KG1 (cell line): Measurements from ENCODE around the gene C17orf50.

ENCODE experiments used
- DNase-seq: peaks from one replicate; lab custom pipeline; 2025; lab: John Stamatoyannopoulos, UW

C17orf50 gene

DNA sequence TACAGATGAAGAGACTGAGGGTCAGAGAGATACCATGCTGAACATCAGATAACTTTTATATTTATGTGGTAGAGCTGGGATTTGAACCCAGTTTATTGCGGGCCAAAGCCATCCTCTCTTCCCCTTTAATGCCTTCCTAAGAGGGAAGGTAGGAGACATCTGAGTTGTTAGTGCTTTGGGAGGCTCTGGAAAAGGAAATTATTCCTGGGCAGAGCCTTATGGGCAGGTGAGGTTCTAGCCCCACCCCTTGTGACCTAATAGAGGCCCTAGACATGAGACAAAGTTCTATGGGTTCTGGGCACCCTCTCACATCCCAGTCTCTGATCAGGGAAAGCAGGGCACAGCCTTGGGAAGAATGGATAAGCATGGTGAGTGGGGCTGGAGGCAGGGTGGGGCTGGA lies at the start of gene C17orf50:
C17orf50 (plus strand) TSS at position 301 of the 400 bp plus-strand sequence; CDS start at position 356, 55 bp downstream.
- DNase-seq = no peak

DNA sequence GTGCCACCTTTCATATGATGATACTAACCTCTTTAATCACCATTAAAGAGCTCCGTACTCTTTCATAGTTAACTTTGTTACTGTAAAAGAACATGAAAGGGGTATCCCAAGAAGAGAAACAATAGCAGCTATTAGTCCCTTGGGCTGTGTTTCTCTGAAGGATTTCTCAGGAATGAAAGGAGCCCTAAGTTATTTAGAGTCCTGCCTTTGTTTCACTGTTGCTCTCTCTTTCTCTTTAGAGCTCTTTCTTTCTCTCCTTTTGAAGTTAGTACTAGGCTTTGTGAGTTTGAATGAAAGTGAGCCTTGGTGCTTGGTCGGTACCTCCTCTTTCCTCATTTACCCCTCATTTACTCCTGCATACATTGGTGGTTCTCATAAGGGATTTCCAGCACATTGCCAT lies 49.7 kb upstream of the C17orf50 start:
- no peak for DNase-seq

DNA sequence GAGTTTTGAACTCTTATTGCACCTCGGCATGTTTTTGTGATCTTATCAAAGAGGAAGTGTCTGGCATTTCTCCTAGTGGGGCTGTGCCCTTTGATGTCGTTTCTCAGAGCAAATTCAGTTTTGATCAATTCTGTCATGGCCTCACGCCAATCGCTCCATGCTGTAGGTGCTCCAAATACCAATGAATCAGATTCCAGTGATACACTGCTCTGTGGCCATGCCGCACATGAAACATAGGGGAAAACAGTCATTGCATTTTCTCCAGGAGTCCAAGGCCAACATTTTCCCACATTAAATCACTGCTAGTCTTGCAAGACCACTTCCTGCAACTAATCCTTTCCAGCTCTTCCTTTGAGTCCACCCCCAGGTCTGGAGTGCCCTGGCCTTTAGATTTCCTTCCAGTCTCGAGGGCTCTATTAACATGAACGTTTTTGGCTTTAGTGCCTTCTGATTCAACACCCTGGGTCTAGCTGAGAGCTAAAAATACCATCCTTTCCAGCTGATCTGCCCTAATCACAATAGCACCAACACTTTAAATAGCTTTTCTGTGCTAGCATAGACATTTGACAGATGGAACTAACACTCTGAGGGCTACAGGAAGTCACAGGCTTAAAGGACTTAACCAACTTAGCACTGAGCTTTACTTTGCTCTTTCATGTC lies 47.5 kb upstream of the C17orf50 start:
- no peak for DNase-seq

DNA sequence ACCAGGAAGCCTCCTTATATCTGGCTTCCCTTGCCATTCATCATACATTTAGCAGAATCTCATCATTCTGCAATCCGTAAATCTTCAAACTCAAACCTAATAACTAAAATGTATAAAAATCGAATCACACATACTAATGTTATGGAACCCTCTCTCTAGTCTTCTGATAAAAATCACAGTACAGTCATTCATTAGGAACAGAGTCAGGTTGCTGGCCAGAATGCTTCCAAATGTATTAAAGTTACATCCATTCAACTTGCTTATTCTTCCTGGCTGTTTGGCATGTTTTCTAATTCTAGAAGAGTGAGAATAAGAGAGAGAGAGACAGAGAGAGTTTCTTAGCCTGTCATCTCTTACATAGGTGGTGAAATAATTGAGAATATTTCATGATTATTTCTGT lies 45.7 kb upstream of the C17orf50 start:
- DNase-seq = no peak

DNA sequence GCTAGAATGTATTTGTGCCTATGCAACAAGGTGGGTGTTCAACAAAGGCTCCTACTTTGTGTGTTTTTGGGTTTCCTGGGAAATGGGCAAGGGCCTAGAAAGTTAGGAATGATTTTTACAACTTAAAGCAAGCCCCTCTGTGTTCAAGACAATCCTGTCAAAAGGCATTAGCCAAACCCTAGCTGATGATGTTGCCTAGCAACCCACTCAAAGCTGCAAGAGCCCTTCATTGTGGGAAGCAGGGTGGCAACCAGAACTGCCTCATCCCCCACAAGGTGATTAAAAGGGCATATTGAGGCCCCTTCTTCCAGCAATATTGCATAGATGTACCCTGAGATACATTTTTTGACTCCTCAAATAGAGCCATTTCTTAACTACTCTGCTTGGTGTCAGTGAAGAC lies 45.3 kb upstream of the C17orf50 start:
- DNase-seq = no peak

DNA sequence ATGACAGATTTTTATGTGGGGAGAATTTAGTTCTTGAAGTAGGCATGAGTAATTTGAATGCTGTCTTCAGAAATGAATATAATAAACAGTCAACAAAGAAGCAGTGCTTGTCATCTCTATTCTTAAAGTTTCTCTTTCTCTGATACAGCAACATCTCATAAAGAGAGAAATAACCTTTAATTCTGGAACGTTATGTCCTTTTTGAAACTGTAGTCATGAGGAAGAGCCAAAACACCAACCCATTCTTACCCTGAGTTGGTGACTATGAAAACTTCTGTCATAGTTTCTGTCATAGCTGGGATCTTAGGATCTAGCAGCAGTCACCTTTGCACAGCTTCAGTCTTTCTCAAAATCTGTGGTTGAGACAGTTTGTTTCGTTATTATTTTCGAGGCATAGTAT lies 44.5 kb upstream of the C17orf50 start:
- no peak for DNase-seq

DNA sequence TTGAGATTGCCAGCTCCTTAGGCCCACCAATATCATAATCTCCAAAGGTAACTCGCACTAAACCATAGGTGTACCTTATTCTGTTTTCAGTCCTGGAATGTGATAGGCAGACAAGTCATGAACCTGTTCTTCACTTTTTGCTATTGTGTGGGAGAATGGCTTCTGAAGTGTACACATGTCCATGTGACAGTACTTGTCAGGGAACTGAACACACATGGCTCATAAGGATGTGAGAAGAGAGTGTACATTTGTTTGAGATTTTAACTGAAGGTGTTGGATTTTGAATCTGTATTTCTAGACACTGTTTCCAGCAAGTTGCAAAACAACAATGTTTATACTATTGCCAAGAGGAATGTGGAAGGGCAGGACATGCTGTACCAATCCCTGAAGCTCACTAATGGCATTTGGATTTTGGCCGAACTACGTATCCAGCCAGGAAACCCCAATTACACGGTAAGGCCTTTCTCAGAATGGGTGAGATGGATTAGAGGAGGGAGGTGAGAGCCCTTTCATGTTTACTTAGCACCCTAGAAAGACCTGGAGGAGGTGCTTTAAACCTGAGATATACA lies 43.7 kb upstream of the C17orf50 start:
- no peak for DNase-seq

DNA sequence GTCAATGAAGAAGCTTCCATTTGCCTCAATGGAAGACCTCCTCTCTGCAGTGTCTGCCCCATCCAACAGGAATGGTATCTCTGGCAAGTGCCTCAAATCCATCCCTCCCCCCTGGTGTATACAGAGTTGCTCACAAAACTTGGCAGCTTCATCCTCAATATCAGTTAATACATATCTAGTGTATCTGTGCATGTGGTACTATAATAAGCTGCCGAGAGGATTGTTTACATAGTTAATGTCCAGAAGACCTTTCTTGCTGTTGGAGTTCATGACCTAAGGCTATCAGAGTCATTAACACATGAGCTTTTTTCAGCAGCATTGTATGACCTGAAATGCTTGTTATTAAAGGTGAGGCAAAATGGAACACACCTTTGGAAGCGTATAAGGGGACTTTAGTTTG lies 43.2 kb upstream of the C17orf50 start:
- no peak for DNase-seq

DNA sequence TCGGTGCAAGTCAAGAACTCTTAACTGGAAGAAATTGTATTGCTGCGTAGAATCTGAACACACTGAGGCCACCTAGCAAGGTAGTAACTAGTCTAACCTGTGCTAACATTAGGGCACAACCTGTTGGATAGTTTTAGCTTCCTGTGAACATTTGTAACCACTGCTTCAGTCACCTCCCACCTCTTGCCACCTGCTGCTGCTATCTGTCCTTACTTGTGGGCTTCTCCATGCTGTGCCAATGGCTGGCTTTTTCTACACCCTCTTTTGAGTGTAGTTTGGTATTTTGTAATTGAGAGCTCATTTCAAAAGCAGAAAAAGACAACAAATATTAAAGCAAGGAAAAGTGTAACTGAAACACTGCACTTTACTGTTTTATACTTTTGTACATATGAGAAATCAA lies 37.0 kb upstream of the C17orf50 start:
- no peak for DNase-seq

DNA sequence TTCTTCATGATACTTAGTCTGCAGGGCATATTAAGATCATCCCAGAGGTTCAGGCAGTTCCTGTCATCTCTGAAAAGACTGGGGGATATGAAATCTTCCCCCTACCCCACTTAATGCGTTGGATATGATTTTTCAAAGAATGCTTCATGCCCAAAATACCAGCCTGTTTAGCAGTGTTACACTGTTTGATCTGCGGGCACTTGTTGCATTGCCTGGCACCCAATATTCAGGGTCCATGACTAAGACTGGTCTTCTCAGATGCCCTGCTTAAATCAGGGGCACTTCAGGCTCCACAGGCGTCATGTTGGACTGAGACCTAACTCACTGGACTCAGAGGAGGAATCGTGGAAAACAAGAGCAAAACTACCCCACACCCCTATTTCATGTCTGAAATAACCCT lies 35.6 kb upstream of the C17orf50 start:
- no peak for DNase-seq

DNA sequence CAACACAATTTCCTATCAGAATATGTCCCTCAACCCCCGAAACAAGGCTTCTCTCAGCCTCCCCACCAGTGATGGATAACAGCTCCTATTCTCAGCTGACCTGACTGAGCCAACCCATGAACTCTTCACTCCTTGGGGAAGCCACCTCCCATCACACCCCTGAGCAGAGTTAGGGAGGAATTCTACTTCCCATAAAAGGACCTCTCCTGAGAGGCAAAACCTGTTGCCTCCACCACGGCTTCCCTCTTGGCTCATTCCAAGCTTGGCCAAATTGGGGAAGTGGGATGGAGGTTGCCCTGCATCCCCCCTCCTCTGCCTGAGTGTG lies 34.9 kb upstream of the C17orf50 start:
- DNase-seq = no peak

DNA sequence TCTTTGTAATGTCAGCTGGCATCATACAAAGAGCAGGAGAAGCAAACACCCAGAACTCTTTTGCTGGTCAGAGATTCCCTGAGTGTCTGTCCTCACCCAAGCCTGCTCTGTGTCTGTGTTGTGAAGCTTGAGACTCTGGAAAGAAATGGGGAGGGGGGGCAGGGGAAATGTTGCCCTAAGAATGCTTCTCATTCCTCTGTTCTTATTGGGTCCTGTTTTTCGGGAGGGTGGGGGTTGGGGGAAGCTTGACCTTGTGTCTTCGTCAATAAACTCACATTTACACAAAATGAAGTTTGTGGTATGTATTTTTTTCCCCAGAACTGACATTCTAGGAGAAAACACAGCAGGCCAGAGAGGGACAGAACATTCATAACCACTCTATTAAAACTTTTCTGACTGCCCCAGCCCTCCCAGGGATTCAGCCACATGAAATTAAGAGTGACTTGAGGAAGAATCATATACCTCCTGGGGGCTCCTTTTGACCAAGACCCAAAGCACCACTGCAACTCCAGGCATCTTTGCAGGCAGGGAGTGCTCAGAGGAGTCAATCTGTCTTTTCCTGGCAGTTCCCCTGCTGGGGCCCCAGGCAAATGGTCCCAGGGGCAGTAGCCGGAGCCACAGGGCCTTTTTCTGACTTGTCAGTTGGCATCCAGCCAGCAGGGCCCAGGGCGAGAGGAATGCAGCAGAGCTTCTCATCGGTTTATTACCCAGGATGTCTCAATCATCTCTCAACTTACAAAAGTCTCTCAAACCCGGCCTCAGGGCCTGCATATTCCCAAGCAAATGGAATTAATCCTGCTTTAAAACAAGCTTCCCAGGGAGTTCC lies 34.3 kb upstream of the C17orf50 start:
- no peak for DNase-seq

DNA sequence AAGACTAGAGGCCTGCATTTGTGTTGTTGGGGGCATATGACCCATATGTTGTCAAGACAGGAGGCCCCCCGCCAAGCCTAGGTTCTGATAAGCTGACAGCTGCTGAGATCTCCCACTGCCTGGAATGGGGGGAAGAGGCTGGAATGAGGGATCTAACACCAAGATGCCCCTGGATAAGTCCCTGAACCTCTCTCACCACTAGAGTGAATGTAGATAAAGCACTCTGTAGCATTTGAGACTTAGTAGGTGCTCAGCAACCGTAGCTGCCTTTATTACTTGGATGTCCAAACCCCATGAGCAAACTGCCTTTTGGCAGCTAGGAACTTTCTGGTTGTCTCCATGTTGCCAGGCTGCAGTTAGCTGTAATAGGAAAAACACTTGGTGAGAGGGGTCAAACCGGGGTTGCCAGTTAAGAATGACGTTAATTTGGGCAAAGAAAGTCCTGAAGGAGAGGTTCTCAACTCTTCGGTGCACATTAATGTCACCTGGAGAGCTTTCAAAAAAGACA lies 33.7 kb upstream of the C17orf50 start:
- DNase-seq = no peak

DNA sequence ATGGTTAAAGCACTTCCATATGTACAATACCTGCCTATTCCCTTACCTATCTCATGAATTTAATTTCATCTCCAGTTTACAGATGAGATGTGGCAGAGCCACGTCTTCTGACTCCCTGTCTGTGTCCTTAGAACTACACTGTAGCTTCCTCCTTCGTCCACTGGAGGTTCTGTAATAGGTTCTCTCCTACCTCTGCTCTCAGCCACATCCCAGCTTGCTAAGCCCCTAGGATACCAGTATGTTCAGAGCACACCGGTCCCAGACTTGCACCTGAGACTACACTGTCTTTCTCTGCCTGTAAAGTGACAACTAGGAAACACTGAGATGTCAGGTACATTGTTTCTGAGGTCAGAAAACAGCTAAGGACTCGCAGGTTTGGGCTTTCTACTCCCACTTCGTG lies 33.1 kb upstream of the C17orf50 start:
- DNase-seq = no peak

DNA sequence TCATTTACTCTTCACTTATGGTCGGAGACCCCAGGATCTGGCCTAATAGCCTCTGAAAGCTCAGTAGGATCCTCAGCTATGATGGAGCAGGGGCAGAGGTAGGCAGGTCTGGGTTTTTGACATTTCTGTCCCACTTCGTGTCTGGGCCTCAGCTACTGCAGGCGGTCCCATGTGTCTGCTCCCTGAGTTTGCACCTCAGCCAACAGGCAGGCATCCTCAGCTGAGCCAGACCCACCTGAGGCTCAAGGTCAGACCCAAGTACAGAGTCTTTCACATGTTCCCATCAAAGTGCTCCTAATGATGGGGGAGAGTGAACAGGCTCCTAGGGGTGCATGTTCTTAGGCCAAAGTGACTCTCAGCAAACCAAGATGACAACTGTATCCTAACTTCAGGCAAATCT lies 32.1 kb upstream of the C17orf50 start:
- DNase-seq = no peak

DNA sequence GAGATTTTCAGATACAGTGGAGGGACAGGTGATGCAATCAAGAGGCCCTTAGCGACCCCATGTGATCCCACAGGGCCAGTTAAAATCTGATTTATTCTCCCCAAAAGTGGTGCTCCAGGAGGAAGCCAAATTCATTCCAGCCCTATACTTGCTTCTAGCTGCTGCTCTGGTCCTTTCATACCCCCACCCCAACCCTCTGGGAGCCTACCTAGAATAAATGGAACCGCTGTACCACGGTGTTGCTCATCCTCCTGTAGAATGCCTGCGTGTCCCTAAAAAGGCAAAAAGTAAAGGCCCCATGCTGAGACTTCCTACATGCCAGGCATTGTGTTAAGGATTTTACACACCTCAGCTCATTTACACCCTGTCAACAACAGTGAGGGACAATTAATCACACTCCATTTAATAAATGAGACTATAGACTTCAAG lies 31.3 kb upstream of the C17orf50 start:
- no peak for DNase-seq

DNA sequence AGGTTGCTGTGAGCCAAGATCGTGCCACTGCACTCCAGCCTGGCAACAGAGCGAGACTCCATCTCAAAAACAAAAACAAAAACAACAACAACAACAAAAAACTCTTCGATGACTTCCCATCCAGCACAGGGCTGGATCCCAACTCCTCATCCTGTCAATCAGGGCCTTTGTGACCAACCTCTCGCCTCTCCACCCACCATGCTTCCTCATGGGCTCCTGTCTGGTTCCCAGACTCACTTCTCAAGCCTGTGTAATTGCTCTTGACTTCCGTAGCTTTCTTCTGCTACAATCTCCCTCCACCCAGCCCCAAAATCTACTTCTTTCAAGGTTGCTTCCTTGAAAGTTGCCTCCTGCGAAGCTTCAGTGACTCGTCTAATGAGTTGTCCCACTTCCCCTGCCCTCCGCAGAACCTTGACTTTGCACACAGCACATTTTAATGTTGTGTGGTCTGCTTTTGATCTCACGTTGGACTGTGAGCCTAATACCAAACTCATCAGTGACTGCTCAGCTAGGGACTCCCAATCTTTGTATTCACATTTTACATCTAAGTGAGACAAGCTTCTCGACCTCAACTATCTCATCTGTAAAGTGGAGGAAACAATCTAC lies 30.2 kb upstream of the C17orf50 start:
- DNase-seq = no peak

DNA sequence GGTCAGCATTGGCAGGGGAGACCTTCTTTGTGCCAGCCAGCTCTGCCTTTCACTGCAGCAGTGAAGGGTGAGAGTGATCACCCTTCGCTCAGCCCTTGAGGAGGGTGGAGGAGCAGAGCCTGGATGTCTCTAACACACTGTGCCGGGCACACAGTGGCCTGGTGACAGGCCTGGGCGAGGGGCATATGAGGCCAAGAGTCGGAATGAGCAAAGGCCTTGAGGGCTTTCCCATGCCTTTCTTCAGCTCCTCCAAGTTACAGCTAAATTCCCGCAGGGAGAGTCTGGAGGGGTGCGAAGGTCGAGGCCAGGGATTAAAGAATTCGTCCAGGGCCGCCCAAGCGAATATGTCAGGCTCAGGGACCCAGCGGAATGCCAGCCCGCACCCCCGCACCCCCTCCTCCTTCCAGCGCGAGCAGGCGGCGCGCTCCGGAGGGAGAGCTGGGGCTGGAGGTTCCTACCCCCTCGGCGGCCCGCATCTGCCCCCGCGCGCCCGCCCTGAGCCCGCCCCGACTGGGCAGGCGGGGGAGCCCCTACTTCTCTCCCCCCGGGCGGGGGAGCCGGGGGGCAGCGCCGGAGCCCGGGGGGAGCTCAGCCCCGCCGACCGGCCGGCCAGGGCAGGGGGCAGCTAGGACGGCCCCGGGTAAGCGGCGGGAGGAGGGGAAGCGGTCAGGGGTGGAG lies 29.3 kb upstream of the C17orf50 start, which contains the start of gene RASL10B:
RASL10B (plus strand) TSS at position 401 of the 678 bp plus-strand sequence. CDS start 3,546 bp downstream, outside the sequence.
- DNase-seq = no peak

DNA sequence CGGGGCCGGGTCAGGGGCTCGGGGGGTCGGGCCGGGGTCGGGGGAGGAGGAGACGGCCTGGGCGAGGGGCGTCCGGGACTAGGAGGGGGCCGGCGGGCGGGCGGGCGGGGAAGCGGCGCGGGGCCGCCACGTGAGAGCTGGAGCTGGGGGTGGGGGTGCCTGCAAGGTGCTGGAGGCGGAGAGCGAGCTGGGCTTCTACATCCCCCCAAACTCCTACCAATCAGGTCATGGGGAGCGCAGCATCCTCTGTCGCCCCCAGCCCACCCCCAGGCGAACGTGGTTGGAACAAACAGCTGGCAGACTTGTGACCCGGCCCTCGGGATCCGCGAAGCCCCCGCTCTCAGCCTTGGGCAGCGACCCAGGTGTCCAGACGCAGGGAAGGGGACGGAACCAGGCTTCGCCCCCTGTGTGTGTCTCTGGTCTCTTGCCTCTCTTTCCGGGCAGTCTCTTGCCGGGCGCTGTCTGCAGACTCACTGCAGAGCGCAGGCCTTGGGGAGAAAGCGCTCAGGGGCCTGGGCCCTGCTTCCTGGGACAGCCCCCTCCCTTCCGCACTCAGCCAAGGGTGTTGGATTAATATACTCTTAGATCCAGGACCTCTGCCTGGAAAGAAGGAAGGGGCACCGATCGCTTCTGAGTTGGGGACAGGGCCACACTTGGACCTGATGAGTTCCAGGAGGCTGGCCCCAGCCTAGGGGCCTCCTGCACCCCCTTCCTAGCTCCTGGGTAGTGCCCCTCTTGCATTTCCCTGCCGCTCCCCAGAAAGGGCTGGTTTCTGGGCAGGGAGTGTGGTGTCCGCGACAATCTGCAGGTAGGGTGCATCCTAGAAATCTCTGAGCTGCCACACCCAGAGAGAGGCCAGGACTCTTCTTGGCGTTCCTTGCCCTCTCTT lies 28.5 kb upstream of the C17orf50 start:
- DNase-seq = no peak

DNA sequence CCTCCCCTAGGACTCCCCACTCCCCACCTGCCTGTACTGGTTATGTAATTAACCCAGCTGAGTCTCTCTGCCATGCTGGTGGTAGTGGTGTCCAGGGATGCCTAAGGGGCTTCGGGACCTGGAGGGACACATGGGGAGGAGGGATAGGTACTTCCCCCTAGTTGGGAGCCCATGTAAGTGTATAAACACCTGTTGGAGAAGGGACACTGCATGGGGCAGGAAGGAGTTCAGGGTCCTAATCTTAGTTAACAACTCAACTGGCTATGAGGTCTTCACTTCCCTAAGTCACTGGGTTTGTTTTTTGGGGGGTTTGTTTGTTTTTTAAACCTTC lies 27.9 kb upstream of the C17orf50 start:
- no peak for DNase-seq

DNA sequence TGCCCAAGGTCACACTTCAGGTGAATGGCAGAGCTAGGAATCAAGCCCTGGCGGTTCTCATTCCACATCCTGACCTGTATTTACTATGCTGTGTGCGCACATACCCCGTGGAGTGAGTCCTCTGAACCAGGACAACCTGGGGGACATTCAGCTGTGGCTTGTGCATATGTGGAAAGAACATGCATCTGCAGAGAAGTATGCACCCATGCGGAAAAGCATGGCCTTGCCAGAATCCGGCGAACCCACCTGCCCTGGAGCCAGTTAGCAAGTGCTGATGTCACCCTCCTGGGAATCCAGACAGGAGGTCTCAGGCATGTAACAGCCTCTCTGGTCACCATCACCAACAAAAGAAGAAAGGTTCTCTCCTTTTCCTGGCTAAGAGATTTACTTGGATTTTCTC lies 27.3 kb upstream of the C17orf50 start:
- DNase-seq = no peak
